H9 (cell line): Measurements from ENCODE around the gene ZYG11A. TPM values are rescaled to one million over a fixed set of nuclear protein-coding genes. Genes with fewer than 3 reads are reported as not detected.

Experiments used
- DNase-seq: peaks from one replicate; pipeline ENCODE4 v3.0.0-alpha.2; 2017
- H2AFZ ChIP-seq: one replicate; pipeline ENCODE4 v1.6.1; 2013; ENCODE audit warnings: mild to moderate bottlenecking, low read length, control low read depth, moderate library complexity
- H2AK5ac ChIP-seq: 2 replicates; pipeline ENCODE4 v1.6.1; 2013; ENCODE audit warnings: low read length, control low read depth, mixed read lengths; ENCODE audit not compliant: insufficient read length
- H2BK120ac ChIP-seq: one replicate; pipeline ENCODE4 v1.6.1; 2013; ENCODE audit warnings: low read depth, mild to moderate bottlenecking, low read length, control low read depth, inconsistent platforms; ENCODE audit not compliant: poor library complexity, severe bottlenecking
- H2BK12ac ChIP-seq: 2 replicates; pipeline ENCODE4 v1.6.1; 2013; ENCODE audit warnings: low read length, control low read depth, mixed read lengths, low read depth; ENCODE audit not compliant: insufficient read length
- H2BK15ac ChIP-seq: 2 replicates; pipeline ENCODE4 v1.6.1; 2013; ENCODE audit warnings: low read depth, low read length, control low read depth
- H2BK20ac ChIP-seq: one replicate; pipeline ENCODE4 v1.6.1; 2013; ENCODE audit warnings: low read depth, mild to moderate bottlenecking, low read length, control low read depth, inconsistent platforms; ENCODE audit not compliant: poor library complexity, severe bottlenecking
- H2BK5ac ChIP-seq: 2 replicates; pipeline ENCODE4 v1.6.1; 2013; ENCODE audit warnings: low read length, control low read depth, mixed read lengths; ENCODE audit not compliant: insufficient read length
- H3K14ac ChIP-seq: 2 replicates; pipeline ENCODE4 v1.6.1; 2013; ENCODE audit warnings: low read length, control low read depth; ENCODE audit not compliant: insufficient read depth
- H3K18ac ChIP-seq: 2 replicates; pipeline ENCODE4 v1.6.1; 2013; ENCODE audit warnings: low read depth, mild to moderate bottlenecking, mixed read lengths, low read length, control low read depth; ENCODE audit not compliant: insufficient read length
- H3K23ac ChIP-seq: 2 replicates; pipeline ENCODE4 v1.6.1; 2013; ENCODE audit warnings: low read length, control low read depth, mixed read lengths, low read depth; ENCODE audit not compliant: insufficient read length
- H3K23me2 ChIP-seq: 2 replicates; pipeline ENCODE4 v1.6.1; 2013; ENCODE audit warnings: low read depth, mild to moderate bottlenecking, mixed read lengths, low read length, control low read depth; ENCODE audit not compliant: insufficient read length, poor library complexity, severe bottlenecking
- H3K27ac ChIP-seq: 2 replicates; pipeline ENCODE4 v1.5.1; 2013; ENCODE audit warnings: low read length, control low read depth, mixed read lengths, low read depth; ENCODE audit not compliant: insufficient read length
- H3K27me3 ChIP-seq: 2 replicates; pipeline ENCODE4 v1.6.1; 2013; ENCODE audit warnings: low read length, control low read depth, inconsistent platforms; ENCODE audit not compliant: insufficient read depth
- H3K4ac ChIP-seq: 2 replicates; pipeline ENCODE4 v1.6.1; 2013; ENCODE audit warnings: low read depth, mild to moderate bottlenecking, control low read depth, inconsistent platforms, low read length, moderate library complexity
- H3K4me1 ChIP-seq: 2 replicates; pipeline ENCODE4 v1.6.1; 2013; ENCODE audit warnings: low read length, control low read depth, inconsistent platforms; ENCODE audit not compliant: insufficient read depth
- H3K4me2 ChIP-seq: 2 replicates; pipeline ENCODE4 v1.6.1; 2013; ENCODE audit warnings: low read length, control low read depth, mixed read lengths; ENCODE audit not compliant: insufficient read length, insufficient read depth
- H3K56ac ChIP-seq: 2 replicates; pipeline ENCODE4 v1.6.1; 2013; ENCODE audit warnings: low read depth, mild to moderate bottlenecking, mixed read lengths, low read length, control low read depth; ENCODE audit not compliant: insufficient read length
- H3K79me1 ChIP-seq: 2 replicates; pipeline ENCODE4 v1.6.1; 2013; ENCODE audit warnings: low read depth, mild to moderate bottlenecking, moderate library complexity, low read length, control low read depth, inconsistent platforms; ENCODE audit not compliant: insufficient read depth, poor library complexity, severe bottlenecking
- H3K79me2 ChIP-seq: 2 replicates; pipeline ENCODE4 v1.6.1; 2013; ENCODE audit warnings: low read length, control low read depth, inconsistent platforms; ENCODE audit not compliant: insufficient read depth
- H3K9ac ChIP-seq: 2 replicates; pipeline ENCODE4 v1.6.1; 2013; ENCODE audit warnings: low read length, control low read depth, mixed read lengths; ENCODE audit not compliant: insufficient read length; ENCODE audit errors: extremely low read depth
- H3K9me3 ChIP-seq: one replicate; pipeline ENCODE4 v1.6.1; 2013; ENCODE audit warnings: low read depth, low read length, inconsistent platforms; ENCODE audit not compliant: control insufficient read depth
- H3T11ph ChIP-seq: one replicate; pipeline ENCODE4 v1.6.1; 2013; ENCODE audit warnings: mild to moderate bottlenecking, low read length, control low read depth, inconsistent platforms
- H4K20me1 ChIP-seq: one replicate; pipeline ENCODE4 v1.6.1; 2013; ENCODE audit not compliant: control insufficient read depth, insufficient read length, insufficient read depth
- H4K5ac ChIP-seq: 2 replicates; pipeline ENCODE4 v1.6.1; 2013; ENCODE audit warnings: low read depth, mild to moderate bottlenecking, mixed read lengths, low read length, control low read depth; ENCODE audit not compliant: insufficient read length
- H4K8ac ChIP-seq: replicated peaks from 2 replicates; pipeline ENCODE4 v1.6.1; 2013; ENCODE audit warnings: low read length, control low read depth, mixed read lengths, low read depth; ENCODE audit not compliant: insufficient read length
- H4K91ac ChIP-seq: 2 replicates; pipeline ENCODE4 v1.6.1; 2013; ENCODE audit warnings: low read depth, mild to moderate bottlenecking, moderate library complexity, mixed read lengths, low read length, control low read depth; ENCODE audit not compliant: insufficient read length
- H3K27ac Mint-ChIP-seq, 3 experiments: 2 replicates in 2 of 3; 3 replicates in 1 of 3; pipeline ENCODE4 v1.8.0; 2020 to 2021; ENCODE audit warnings: mixed read lengths in 3 of 3, mild to moderate bottlenecking in 1 of 3, moderate library complexity in 1 of 3
- H3K27me3 Mint-ChIP-seq: 2 replicates; pipeline ENCODE4 v1.8.0; 2021; ENCODE audit warnings: low read depth, mild to moderate bottlenecking, moderate library complexity, mixed read lengths
- H3K36me3 Mint-ChIP-seq, 3 experiments: 2 replicates in 2 of 3; 3 replicates in 1 of 3; pipeline ENCODE4 v1.8.0; 2020 to 2021; ENCODE audit warnings: low read depth in 3 of 3, mixed read lengths in 3 of 3; ENCODE audit not compliant: insufficient read depth in 1 of 3
- H3K4me1 Mint-ChIP-seq, 2 experiments: 2 replicates each; pipeline ENCODE4 v1.8.0; 2020; ENCODE audit warnings: mixed read lengths in 2 of 2
- H3K4me3 Mint-ChIP-seq, 2 experiments: 2 replicates in 1 of 2; 3 replicates in 1 of 2; pipeline ENCODE4 v1.8.0; 2020 to 2021; ENCODE audit warnings: mild to moderate bottlenecking in 2 of 2, mixed read lengths in 2 of 2, moderate library complexity in 1 of 2
- H3K9me3 Mint-ChIP-seq, 2 experiments: 2 replicates in 1 of 2; 3 replicates in 1 of 2; pipeline ENCODE4 v1.8.0; 2020; ENCODE audit warnings: mild to moderate bottlenecking in 2 of 2, mixed read lengths in 2 of 2, moderate library complexity in 1 of 2
- WGBS: extraction: QIAGEN DNeasy Blood & Tissue Kit; methylation state at CpG from one replicate; pipeline ENCODE4 v1.1.7; 2013; ENCODE audit warnings: missing lambda C conversion rate, low lambda C conversion rate, mixed read lengths; ENCODE audit not compliant: insufficient read length; ENCODE audit errors: extremely low coverage; 5-methylcytosine and 5-hydroxymethylcytosine counted together
- total RNA-seq: library from RNA; stranded (reverse); gene quantifications from 2 replicates; pipeline ENCODE4 v1.2.1, GENCODE V29; 2021
- TF ChIP-seq, protein P1 (sequence below): fragments of 200-600 bp; sonication (generic); conservative IDR thresholded peaks from 3 replicates; pipeline ENCODE4 v1.8.0; 2021; ENCODE audit warnings: antibody characterized with exemption, mild to moderate bottlenecking

The ZYG11A gene
- total RNA-seq, 1 experiment from 2014 or later, result 2.1 TPM

DNA sequence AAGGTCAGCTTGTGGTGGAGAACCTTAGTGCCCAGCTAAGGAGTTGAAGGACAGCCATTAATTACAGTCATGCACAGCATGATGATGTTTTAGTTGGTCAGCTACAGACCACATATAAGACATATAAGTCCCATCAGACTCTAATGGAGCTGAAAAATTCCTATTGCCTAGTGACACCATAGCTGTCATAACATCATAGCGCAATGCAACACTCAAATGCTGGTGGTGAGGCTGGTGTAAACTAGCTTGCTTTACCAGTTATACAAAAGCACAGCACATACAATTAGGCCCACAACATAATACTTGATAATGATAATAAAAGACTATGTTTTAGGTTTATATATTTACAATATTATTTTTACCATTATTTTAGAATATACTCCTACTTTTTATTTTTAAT lies 75.0 kb downstream of the ZYG11A start:
- Histone ChIP-seq H3K14ac (no peak overlapping the region), H3K79me2 (no peaks in the 10 kb centered on the region), H4K91ac (no peak overlapping the region), H3K56ac (no peak overlapping the region), H2BK12ac (no peak overlapping the region), H2BK5ac (no peak overlapping the region), H3K4me1 (no peaks in the 10 kb centered on the region), H2BK120ac (no peak overlapping the region), H2BK20ac (no peak overlapping the region), H3K4me2 (no peak overlapping the region), H3K9ac (no peak overlapping the region), H4K5ac (no peak overlapping the region), H4K20me1 (no peaks in the 10 kb centered on the region), H3K18ac (no peak overlapping the region), H3K9me3 (no peaks in the 10 kb centered on the region), H3K27ac (no peak overlapping the region), H3K23me2 (no peaks in the 10 kb centered on the region), H3K4ac (no peak overlapping the region), H3K79me1 (no peaks in the 10 kb centered on the region), H2AK5ac (no peak overlapping the region), H3K23ac (no peak overlapping the region), H2BK15ac (no peak overlapping the region), H2AFZ (no peak overlapping the region), H3T11ph (no peak overlapping the region), H4K8ac (no peak overlapping the region), H3K27me3 (peaks cover 4% of the 10 kb centered on the region; the same call in 1 of the 2 replicates)
- no peak overlapping the region for H3K4me3 Mint-ChIP-seq
- peaks cover 32% of the 10 kb centered on the region for H3K27me3 Mint-ChIP-seq
- no peak for DNase-seq
- H3K27ac Mint-ChIP-seq, result no peak overlapping the region; a peak in 1 of 7 replicates
- peaks cover 0 to 9% (median 5%) of the 10 kb centered on the region in 3 experiments; a peak in 3 of 7 replicates for H3K36me3 Mint-ChIP-seq
- H3K4me1 Mint-ChIP-seq, result peaks cover 3 to 8% of the 10 kb centered on the region in 2 experiments; a peak in 3 of 4 replicates
- peaks cover 5 to 6% of the 10 kb centered on the region in 2 experiments; a peak in 3 of 5 replicates for H3K9me3 Mint-ChIP-seq
- no CpG with 5 or more reads among the region's 1 CpG for WGBS
- TF ChIP-seq, protein P1, sequence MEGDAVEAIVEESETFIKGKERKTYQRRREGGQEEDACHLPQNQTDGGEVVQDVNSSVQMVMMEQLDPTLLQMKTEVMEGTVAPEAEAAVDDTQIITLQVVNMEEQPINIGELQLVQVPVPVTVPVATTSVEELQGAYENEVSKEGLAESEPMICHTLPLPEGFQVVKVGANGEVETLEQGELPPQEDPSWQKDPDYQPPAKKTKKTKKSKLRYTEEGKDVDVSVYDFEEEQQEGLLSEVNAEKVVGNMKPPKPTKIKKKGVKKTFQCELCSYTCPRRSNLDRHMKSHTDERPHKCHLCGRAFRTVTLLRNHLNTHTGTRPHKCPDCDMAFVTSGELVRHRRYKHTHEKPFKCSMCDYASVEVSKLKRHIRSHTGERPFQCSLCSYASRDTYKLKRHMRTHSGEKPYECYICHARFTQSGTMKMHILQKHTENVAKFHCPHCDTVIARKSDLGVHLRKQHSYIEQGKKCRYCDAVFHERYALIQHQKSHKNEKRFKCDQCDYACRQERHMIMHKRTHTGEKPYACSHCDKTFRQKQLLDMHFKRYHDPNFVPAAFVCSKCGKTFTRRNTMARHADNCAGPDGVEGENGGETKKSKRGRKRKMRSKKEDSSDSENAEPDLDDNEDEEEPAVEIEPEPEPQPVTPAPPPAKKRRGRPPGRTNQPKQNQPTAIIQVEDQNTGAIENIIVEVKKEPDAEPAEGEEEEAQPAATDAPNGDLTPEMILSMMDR, result no peak
